Skin of body (tissue), 2 donors: ENCODE results near the gene ADARB1. TPM values are rescaled to one million over a fixed set of nuclear protein-coding genes. Genes with fewer than 3 reads are reported as not detected.

ENCODE experiments used
- DNase-seq: peaks from one replicate; lab custom pipeline; 2025; lab: John Stamatoyannopoulos, UW
- total RNA-seq: library from RNA; depleted of rRNA; stranded (reverse); fragments of >200 nt; gene quantifications from one replicate; pipeline ENCODE4 v1.2.3, GENCODE V29; 2014

The ADARB1 gene
- total RNA-seq, 1 donor from 2014 or later: 28.3 TPM

- DNase-seq: no peak
These were observed 74.1 kb downstream of the ADARB1 start for GRCh38 chr21:45148316-45148990.

- DNase-seq: no peak
These were observed 74.6 kb downstream of the ADARB1 start for GRCh38 chr21:45149021-45149420.

GRCh38 chr21:45150638-45151131 lies 76.3 kb downstream of the ADARB1 start:
- DNase-seq: no peak

GRCh38 chr21:45151445-45152160 lies 77.2 kb downstream of the ADARB1 start:
- DNase-seq: no peak

- DNase-seq: no peak
These were observed 77.9 kb downstream of the ADARB1 start for GRCh38 chr21:45152265-45152746.

- no peak for DNase-seq
These were observed 79.3 kb downstream of the ADARB1 start for GRCh38 chr21:45153358-45154318.

GRCh38 chr21:45154511-45155508 lies 80.4 kb downstream of the ADARB1 start:
- DNase-seq: peak; percentile 15

- no peak for DNase-seq
These were observed 81.5 kb downstream of the ADARB1 start for GRCh38 chr21:45155910-45156309.

- no peak for DNase-seq
These were observed 82.1 kb downstream of the ADARB1 start for GRCh38 chr21:45156459-45156858.

- DNase-seq: no peak
These were observed 83.6 kb downstream of the ADARB1 start for GRCh38 chr21:45157932-45158331.

GRCh38 chr21:45158491-45159423 lies 84.4 kb downstream of the ADARB1 start:
- DNase-seq: no peak

GRCh38 chr21:45160198-45160597 lies 85.8 kb downstream of the ADARB1 start:
- DNase-seq: no peak

GRCh38 chr21:45161038-45161945 lies 86.9 kb downstream of the ADARB1 start:
- no peak for DNase-seq

GRCh38 chr21:45162115-45162514 lies 87.7 kb downstream of the ADARB1 start:
- no peak for DNase-seq

- DNase-seq: no peak
These were observed 88.4 kb downstream of the ADARB1 start for GRCh38 chr21:45162809-45163208.

GRCh38 chr21:45163413-45164123 lies 89.2 kb downstream of the ADARB1 start:
- no peak for DNase-seq

GRCh38 chr21:45164124-45164511 lies 89.7 kb downstream of the ADARB1 start:
- DNase-seq: no peak
